ELR (cell line): ENCODE measurements around the gene HELLS.
"Not testable (repeated sequence)": the region's sequence is repeated elsewhere in the genome, so short reads cannot be mapped to it uniquely, and the experiment has no call there.

Experiments
- DNase-seq: peaks from one replicate; pipeline ENCODE4 v3.0.0-alpha.2; 2015; ENCODE audit warnings: low read depth

HELLS gene

DNA sequence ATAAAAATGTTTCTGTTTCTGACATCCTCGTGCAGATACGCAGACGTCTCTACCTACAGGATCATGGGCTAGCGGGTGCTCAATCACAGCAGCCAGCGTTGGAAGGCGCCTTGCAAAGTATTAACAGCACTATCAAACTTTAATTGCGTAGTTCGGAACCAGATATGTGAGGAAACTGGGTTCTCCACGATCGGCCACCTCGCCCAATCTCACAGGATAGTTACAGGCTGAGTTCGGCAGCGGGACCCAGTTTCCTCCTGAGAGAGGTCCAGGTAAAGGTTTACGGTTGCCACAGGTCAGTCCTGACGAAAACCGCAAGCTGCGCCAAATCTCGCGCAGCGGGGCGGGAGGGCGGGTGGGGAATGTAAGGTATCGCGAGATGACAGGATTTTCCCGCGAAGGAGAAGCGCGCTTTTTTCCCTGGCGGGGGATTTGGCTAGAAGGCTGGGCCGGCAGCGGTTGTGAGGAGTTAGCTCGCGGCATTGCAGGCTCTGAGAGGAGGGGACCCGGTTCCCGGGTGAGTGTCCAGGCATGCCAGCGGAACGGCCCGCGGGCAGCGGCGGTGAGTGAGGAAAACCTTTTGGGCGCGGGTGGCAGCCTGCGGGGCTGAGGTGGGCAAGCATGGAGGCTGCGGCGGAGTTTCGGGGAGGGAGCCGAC lies at the start of gene HELLS:
HELLS (plus strand) TSS at position 398 of the 658 bp plus-strand sequence; CDS start at position 532, 134 bp downstream.
- peak; percentile 94 for DNase-seq

DNA sequence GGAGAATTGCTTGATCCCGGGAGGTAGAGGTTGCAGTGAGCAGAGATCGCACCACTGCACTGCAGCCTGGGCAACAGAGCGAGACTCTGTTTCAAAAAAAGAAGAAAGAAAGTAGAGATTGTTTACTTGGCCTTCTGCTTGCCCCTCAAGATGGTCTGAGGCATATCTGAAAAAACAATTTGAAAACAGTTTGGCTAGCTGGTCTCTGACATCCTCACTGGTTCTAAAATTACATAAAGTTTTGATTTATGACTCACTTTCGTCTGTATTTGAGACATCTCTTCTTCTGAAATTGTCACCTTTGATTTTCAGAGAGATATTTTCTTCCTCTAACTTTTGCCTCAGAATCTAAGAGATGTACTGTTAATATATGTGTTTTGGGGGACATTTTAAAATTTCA lies 49.6 kb upstream of the HELLS start:
- peak; percentile 34 for DNase-seq

DNA sequence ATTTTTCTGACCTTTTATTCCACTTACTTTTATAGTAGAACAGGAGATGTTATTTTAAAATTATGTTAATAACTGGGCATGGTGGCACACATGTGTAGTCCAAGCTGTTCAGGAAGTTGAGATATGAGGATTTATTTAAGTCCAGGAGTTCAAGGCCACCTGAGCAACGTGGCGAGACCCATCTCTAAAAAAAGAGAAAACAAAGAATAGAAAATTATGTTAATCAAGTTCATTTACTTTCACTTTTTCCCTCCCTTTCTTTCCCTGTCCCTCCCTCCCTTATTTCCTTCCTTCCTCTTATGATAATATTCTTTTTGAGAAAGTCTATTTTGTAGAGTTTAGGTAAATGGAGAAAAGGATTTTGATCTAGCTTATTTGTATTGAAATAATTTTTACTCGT lies 48.9 kb upstream of the HELLS start:
- no peak for DNase-seq

DNA sequence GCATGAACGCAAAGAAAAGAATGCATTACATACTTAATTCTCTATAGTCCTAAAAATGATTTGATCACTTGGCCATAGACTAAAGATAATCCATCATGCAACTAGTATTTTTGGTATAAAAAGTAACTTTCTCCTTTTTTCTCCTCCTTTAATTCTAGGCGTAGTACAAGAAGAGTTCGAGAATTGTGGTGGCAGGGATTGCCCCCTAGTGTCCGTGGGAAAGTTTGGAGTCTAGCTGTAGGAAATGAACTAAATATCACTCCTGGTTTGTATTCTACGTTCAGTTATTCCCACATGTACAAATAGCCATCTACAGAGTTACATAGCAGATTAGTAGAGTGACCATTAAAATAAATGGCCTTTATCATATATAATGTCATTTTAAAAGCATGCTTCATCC lies 45.5 kb upstream of the HELLS start:
- peak; percentile 39 for DNase-seq

DNA sequence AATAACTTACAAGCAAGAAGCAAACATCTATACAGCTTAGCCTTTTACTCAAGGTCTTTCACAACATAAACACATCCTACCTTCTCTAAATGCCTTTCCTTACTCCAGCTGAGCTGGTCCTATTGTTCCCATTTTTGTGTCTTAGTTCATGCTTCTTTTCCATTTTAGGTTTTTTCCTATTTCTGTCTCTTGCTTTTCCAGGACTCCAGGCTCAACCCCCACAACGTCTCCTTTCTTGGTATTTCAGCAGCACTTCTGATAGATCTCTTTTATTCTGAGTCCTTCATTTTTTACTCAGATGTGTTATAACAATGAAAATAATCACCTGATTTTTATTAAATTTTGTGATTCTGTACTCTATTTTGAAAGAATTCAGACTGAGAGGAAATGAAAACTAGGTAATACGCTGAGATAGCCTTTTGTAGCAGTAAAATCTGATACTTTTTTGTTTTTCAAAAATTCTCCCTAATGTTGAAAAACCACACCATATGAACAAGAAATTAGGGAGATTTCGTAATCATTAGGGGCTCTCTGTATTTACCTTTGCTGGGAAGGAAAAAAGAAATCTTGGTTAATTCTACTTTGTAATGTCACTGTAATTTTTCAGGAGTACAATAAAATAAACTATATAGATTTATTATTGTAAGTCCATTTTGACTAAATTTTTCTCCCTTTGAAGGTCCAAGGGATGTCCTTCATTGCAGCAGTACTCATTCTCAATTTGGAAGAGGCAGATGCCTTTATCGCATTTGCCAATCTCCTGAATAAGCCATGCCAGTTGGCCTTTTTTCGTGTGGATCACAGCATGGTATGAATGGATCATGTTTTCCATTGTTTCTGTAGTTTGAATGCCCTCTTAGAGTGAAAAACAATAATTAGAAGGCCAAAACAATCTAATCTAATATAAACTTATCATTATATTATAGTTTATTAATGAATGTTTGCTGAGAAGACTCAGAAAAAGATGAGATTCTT lies 24.0 kb upstream of the HELLS start:
- no peak for DNase-seq

DNA sequence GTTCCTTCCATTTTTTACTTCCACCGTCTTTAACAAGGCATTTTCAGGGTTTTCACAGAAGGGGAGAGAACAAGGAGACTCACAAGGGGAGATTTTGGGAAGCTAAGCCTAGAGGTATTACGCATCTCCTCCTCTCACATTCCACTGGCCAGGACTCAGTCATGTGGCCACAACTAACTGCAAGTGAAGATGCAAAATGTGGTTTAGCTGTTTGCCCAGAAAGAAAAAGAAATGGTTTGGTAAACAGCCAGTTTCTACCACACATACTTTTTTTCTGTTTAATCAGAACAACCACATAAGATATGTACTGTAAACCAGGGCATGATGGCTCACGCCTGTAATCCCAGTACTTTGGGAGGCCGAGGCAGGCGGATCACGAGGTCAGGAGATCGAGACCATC lies 21.4 kb upstream of the HELLS start:
- DNase-seq: peak; percentile 21

DNA sequence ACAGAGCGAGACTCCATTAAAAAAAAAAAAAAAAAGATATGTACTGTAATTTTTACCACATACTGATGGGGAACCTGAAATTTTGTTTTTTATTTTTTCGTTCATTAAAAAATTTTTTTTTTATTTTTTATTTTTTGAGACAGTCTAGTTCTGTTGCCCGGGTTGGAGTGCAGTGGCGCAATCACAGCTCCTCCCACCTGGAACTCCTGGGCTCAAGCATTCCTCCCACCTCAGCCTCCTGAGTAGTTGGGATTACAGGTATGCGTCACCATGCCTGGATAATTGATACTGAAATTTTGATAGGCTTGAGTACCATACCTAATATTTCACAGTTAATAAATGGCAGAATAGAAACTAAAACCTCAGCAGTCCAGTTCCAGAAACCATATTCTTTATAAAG lies 20.9 kb upstream of the HELLS start:
- no peak for DNase-seq

DNA sequence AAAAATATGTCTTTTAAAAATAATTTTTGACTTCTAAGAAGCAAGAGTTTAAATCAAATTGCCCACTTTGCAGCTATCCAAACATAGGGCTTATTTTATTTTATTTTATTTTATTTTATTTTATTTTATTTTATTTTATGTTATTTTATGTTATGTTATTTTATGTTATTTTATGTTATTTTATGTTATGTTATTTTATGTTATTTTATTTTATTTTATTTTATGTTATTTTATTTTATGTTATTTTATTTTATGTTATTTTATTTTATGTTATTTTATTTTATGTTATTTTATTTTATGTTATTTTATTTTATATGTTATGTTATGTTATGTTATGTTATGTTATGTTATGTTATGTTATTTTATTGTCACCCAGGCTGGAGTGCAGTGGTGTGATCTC lies 14.0 kb upstream of the HELLS start:
- DNase-seq: not testable (repeated sequence)

DNA sequence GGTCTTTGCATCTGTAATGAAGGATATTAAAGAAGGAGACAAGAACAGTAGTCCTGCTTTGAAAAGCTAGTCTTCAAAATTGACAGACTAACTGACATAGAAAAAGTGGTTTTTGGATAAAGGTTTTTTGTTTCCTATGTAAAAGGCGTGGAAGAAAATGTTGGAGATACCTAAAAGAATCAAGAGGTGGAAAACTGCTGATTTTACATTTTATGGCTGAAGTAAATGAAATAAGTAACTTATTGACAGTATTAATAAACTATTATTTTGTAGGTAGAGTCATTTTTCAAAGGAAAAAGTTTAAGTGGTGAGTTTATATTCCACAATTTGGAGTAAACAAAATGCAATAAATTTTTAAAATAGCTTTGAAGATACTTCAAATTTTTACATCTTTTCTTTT lies 12.6 kb upstream of the HELLS start:
- DNase-seq: no peak

DNA sequence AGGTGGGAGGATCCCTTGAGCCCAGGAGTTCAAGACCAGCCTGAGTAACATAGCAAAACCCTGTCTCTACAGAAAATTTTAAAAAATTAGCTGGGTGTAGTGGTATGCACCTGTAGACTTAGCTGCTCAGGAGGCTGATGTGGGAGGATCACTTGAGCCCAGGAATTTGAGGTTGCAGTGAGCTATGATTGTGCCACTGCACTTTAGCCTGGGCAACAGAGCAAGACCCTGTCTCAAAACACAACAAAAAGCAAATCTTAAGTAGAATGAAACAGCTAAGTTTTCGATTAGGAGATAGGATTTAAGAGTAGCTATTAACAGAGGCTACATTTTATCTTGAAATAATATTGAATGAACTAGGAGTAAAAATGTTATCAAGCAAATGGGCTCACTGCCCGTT lies 3.3 kb upstream of the HELLS start:
- not testable (repeated sequence) for DNase-seq

DNA sequence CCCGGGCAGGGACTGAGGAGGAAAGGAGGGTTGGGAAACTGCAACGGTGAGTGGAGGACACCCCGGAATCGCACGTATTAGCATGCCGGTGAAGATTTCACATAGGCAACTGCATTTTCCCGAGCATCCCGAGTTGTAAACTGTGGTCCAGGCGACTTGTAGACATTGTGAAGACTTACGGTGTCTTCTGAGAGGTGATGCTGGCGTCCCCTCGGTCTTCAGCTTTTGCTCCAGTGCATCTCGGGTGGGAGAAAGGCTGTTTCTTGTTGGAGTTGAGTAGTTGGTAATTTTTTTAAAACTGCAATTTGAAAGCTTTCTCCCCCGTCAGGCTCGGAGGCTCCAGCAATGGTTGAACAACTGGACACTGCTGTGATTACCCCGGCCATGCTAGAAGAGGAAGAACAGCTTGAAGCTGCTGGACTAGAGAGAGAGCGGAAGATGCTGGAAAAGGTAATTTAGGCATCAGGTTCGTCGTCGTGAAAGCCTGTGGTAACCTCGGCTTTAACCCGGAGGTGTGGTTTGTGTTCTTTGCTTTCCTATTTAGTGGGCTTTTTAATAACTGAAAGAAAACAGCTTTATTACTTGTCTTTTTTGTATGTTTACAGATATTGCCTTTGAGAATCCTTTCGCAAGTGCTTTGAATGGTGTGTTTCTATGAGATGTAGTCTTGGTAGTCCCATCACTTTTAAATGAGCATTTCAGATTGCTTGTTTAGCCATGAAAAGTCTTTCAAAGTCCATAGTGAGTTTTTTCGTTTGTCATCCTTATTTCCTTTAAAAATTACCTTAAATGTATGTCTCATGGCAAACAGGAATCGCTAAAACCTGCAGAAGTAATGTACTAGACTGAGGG lies 687 bp downstream of the HELLS start:
- DNase-seq: peak; percentile 46

DNA sequence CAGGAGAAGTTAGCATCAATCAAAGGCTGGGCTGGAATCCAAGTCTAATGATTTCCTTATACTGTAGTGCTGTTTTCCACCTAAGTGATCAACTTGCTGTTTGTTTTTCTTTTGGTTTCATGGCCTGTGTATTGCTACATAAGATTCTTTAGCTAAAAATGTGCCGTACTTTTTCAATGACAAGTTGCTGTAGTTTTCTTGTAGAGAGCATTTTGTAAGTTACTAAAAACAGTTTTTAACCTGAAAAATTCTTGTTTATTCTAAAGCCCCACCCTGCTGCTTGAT lies 1.3 kb downstream of the HELLS start:
- DNase-seq: peak; percentile 42

DNA sequence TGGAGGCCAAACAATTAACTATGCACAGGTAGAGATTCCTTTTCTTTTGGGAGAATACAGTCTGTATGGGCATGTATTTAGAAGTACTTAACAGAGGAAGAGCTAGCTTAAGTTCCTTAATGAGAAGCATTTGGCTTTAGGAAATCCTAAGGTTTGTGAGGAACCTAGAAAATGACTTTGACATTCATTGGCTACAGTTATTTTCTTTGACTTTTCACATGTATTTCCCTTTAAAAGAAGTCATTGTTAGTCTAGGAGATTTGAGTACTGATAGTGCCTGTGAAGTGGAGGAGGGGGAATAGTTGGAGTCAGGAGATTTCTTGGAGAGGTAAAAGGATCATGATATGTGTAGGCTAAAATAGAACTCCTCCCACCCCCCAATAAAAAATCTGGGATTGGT lies 3.6 kb downstream of the HELLS start:
- DNase-seq: no peak

DNA sequence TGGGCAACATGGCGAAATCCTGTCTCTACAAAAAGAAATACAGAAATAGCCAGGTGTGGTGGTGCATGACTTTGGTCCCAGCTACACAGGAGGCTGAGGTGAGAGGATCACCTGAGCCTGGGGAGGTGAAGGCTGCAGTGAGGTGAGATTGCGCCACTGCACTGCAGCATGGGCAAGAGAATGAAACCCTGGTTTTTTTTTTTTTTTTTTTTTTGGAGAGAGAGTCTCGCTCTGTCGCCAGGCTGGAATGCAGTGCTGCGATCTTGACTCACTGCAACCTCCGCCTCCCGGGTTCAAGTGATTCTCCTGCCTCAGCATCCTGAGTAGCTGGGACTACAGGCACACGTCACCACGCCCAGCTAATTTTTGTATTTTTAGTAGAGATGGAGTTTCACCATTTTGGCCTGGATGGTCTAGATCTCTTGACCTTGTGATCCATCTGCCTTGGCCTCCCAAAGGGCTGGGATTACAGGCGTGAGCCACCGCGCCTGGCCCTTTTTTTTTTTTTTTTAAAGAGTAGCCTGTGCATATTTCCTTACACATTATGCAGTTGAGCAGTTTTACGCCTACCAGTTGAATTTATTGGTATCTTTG lies 22.2 kb downstream of the HELLS start:
- peak; percentile 49 for DNase-seq

DNA sequence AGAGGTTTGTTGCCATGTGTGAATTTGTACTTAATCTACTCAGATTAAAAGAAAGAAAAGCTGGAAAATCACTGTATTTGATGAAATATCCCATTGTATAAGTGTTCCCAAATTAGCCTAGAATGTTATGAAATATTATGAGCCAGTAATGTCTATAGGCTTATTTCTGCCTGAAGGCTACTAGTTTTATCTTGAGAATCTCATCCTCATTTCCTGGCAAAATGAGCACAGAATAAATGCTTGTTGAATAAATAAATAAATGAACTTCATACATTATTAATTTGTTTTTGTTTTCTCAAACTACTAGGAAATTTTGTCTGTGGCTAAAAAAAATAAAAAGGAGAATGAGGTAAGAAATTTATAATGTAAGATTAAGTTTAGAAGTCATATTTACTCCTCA lies 25.5 kb downstream of the HELLS start:
- peak; percentile 21 for DNase-seq

DNA sequence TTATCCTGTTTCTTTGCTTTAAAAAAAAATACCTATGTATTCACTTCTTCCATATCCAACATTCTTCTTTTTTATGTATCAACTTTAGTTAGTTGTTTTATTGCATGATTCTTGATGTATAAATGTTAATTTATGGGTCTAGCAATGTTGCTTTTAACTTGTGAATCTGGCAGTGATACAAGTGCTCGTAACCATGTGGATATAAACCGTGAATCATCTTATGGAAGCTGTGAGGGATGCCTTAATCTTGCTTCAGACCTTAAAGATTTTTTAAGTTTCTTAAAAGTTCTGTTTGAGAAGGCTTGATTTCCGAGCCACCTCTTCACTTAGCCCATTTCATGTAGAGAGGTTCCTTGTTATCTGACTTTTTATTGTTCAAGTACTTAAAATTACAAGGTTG lies 25.9 kb downstream of the HELLS start:
- peak; percentile 45 for DNase-seq

DNA sequence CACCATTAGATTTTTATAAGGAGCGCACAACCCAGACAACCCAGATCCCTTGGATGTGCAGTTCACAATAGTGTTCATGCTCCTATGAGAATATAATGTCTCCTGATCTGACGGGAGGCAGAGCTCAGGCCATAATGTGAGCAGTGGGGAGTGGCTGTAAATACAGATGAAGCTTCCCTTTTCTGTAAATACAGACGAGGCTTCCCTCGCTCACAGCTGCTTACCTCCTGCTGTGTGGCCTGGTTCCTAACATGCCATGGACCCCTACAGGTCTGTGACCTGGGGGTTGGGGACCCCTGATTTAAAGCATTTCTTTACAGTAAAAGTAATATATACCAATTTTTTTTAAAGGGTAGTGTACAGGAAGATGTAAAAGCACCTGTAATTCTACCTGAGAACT lies 33.2 kb downstream of the HELLS start:
- DNase-seq: no peak

DNA sequence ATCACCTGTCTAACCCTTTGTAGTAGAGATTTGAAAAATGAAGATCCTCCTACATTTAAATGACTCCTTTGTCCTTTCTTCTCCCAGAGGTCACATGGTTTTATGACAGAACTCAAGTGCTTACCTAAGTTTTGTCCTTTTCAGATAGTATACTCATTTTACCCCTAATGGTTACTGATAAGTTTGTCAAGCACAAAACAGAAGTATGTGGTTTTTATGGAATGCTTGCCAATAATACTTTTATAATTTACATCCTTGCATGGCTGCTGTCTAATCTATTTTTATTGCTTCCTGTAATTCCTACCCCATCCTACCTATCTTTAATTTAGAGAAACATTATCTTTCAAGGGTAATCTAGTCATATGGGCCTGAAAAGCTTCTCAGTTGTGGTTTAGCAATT lies 37.5 kb downstream of the HELLS start:
- DNase-seq: no peak

DNA sequence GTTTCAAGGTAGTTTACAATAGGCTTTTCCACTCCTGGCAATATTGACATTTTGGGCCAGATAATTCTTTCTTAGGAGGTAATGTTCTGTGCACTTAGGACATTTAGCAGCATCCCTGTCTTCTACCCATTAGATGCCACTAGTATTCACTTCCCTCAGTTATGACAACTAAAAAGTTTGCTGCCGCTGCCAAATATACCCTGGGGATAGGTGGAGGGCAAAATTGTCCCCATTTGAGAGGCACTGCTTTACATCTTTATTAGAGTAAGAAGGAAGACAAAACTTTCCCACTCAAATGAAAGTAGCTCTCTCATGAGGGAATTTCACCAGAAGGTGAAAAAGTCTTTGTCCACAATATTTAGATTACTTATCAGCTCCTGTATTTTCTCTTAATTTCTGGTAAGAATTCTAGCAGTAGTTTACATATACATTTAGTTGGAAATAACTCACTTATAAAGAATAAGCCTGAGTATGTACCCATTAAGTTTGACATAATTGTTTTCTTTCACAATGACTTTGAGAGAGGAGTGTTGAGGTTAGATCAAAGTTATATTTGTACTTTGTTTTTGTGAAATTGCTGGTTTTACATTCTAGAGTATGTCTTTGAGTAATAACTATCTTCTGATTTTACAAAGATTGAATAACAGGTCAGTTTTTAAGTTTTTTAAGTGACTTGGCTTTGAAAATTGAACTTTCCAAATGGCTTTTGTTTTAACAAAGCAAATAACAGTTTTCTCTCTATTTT lies 46.0 kb downstream of the HELLS start:
- DNase-seq: no peak

DNA sequence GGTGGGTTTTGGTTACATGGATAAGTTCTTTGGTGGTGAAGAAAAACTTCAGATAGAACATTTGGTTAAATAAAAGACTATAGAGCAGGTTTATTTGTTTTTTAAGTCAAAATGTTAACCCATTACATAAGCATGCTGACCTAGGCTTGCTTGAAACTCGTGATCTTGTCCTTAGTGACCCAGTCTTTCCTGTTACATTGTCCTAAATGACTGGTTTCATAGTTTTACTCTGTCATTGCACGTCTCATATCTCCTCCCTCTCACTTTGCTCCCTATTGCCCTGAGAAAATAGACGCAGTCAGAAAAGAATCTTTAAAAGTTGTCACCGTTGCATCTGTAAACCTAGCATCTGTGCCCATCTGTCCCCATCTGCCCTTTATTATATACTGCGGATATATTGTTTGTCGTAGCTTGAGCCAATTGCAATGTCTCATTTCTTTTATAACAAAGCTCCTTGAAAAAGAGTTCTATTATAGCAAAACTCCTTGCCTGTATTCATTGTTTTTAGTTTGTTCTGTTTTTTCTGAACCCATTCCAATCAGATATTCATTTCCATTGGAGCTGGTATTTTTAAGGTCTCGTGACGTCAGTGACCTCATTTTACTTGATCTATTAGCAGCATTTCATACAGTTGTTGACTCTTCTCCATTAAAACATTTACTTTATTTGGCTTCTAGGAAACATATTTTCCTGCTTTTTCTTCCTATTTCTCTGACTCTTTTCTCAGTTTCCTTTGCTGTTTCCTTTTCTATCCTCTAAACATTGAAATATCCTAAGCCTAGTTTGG lies 57.3 kb downstream of the HELLS start:
- DNase-seq: no peak

DNA sequence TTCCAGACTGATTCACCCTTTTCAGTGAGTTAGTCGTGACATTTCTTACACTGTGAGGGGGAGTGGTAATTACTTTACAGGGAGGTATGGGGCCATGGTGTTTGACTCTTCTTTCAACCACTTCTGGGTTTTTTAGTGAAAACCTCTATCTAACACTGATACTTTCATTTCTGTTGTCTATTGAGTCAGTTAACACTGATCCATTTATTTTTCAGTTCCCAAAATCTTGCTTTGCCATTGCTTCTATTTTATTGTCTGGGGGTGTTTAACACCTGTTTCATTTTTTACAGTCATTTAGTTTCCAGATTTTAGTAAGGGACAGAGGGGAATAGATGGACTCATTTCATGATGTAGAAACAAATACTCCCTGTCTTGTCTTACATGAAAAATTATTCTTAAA lies 61.5 kb downstream of the HELLS start:
- DNase-seq: no peak
